ENCODE data around the gene SPACA5B. TPM values are rescaled to one million over a fixed set of nuclear protein-coding genes. Genes with fewer than 3 reads are reported as not detected.
"Not testable (repeated sequence)": the region's sequence is repeated elsewhere in the genome, so short reads cannot be mapped to it uniquely, and the experiment has no call there.

SPACA5B gene
- total RNA-seq, 1 donor from 2014 or later, result not detected

GRCh38 chrX:48154796-48155195 lies 24.4 kb downstream of the SPACA5B start:
- Mint-ChIP-seq H3K27me3 (ENCODE audit: low read depth) (no peaks in the 10 kb centered on the region), H3K36me3 (ENCODE audit: low read depth) (peaks cover 4% of the 10 kb centered on the region), H3K27ac (ENCODE audit: unreplicated experiment) (no peak overlapping the region), H3K9me3 (peaks cover 5% of the 10 kb centered on the region), H3K4me1 (no peaks in the 10 kb centered on the region), H3K4me3 (no peak overlapping the region)
- DNase-seq (ENCODE audit: low read depth, low spot score), result no peak
- TF ChIP-seq, protein P1, sequence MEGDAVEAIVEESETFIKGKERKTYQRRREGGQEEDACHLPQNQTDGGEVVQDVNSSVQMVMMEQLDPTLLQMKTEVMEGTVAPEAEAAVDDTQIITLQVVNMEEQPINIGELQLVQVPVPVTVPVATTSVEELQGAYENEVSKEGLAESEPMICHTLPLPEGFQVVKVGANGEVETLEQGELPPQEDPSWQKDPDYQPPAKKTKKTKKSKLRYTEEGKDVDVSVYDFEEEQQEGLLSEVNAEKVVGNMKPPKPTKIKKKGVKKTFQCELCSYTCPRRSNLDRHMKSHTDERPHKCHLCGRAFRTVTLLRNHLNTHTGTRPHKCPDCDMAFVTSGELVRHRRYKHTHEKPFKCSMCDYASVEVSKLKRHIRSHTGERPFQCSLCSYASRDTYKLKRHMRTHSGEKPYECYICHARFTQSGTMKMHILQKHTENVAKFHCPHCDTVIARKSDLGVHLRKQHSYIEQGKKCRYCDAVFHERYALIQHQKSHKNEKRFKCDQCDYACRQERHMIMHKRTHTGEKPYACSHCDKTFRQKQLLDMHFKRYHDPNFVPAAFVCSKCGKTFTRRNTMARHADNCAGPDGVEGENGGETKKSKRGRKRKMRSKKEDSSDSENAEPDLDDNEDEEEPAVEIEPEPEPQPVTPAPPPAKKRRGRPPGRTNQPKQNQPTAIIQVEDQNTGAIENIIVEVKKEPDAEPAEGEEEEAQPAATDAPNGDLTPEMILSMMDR (conservative IDR thresholded peaks at IDR 0.05), result no peak

DNA sequence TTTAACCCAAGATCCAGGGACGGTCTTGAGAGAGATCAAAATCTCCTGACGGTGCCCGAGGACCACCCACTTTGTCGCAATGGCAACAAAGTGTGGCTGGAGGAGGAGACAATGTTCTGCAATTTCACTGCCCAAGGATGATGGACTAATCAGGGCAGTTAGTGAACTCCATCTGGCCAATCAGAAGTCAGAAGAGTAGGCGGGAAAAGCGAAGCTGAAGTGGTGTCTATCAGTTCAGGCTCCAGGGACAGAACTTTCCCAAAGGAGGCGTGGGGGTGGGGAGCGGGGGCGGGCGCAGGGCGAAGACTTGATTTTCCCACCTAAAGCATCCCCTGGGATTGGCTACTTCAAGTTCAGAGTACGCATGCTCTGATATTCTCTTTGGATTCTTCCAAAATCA lies 25.6 kb downstream of the SPACA5B start:
- H3K36me3 Mint-ChIP-seq (ENCODE audit: low read depth), result peaks cover 4% of the 10 kb centered on the region
- no peaks in the 10 kb centered on the region for H3K4me1 Mint-ChIP-seq
- no peak overlapping the region for H3K27ac Mint-ChIP-seq (ENCODE audit: unreplicated experiment)
- no peak overlapping the region for H3K4me3 Mint-ChIP-seq
- no peak for DNase-seq (ENCODE audit: low read depth, low spot score)
- peaks cover 5% of the 10 kb centered on the region for H3K9me3 Mint-ChIP-seq
- TF ChIP-seq, protein P1 (conservative IDR thresholded peaks at IDR 0.05), result no peak
- no peaks in the 10 kb centered on the region for H3K27me3 Mint-ChIP-seq (ENCODE audit: low read depth)

- TF ChIP-seq, protein P1 (conservative IDR thresholded peaks at IDR 0.05), result no peak
- H3K9me3 Mint-ChIP-seq, result peaks cover 7% of the 10 kb centered on the region
- no peak overlapping the region for H3K4me3 Mint-ChIP-seq
- H3K27ac Mint-ChIP-seq (ENCODE audit: unreplicated experiment), result no peak overlapping the region
- DNase-seq (ENCODE audit: low read depth, low spot score), result no peak
- H3K36me3 Mint-ChIP-seq (ENCODE audit: low read depth), result peaks cover 3% of the 10 kb centered on the region
- H3K4me1 Mint-ChIP-seq, result no peaks in the 10 kb centered on the region
- peaks cover 3% of the 10 kb centered on the region for H3K27me3 Mint-ChIP-seq (ENCODE audit: low read depth)
These were observed 34.8 kb downstream of the SPACA5B start for GRCh38 chrX:48165241-48165640.

- H3K9me3 Mint-ChIP-seq; DNase-seq (ENCODE audit: low read depth, low spot score); H3K4me3 Mint-ChIP-seq; H3K4me1 Mint-ChIP-seq; H3K27ac Mint-ChIP-seq (ENCODE audit: unreplicated experiment); H3K36me3 Mint-ChIP-seq (ENCODE audit: low read depth); H3K27me3 Mint-ChIP-seq (ENCODE audit: low read depth): not testable (repeated sequence)
These were observed 35.9 kb downstream of the SPACA5B start for GRCh38 chrX:48166322-48166721.

GRCh38 chrX:48179691-48180090 lies 49.3 kb downstream of the SPACA5B start:
- H3K4me3 Mint-ChIP-seq, result no peak overlapping the region

DNA sequence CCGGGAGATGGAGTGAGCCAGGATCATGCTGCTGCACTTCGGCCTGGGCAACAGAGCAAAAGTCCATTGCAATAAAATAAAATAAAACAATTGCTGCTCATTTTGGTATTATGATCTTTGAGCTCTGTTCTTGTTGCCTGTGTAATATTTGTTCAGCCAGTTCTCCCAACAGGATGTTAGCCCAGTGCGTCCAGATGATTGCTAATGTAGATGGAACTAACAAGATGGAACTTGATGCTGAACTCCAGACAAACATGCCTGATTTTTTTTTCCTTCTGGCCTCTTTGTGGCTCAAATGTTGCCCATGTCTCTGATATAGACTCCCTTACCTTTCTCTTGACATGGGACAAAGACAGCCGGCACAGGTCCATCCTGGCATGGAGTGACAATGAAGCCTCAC lies 50.4 kb downstream of the SPACA5B start:
- Mint-ChIP-seq H3K27me3 (ENCODE audit: low read depth) (peaks cover 2% of the 10 kb centered on the region), H3K9me3 (no peaks in the 10 kb centered on the region), H3K36me3 (ENCODE audit: low read depth) (no peaks in the 10 kb centered on the region), H3K4me3 (no peak overlapping the region), H3K27ac (ENCODE audit: unreplicated experiment) (no peak overlapping the region), H3K4me1 (no peaks in the 10 kb centered on the region)
- TF ChIP-seq, protein P1 (conservative IDR thresholded peaks at IDR 0.05), result no peak
- no peak for DNase-seq (ENCODE audit: low read depth, low spot score)

More at GRCh38 chrX:48179691-48180090, 49.3 kb downstream of the SPACA5B start:
- TF ChIP-seq, protein P1 (conservative IDR thresholded peaks at IDR 0.05), result no peak
- Mint-ChIP-seq H3K27me3 (ENCODE audit: low read depth) (peaks cover 1% of the 10 kb centered on the region), H3K9me3 (no peaks in the 10 kb centered on the region), H3K36me3 (ENCODE audit: low read depth) (no peaks in the 10 kb centered on the region), H3K4me1 (no peaks in the 10 kb centered on the region), H3K27ac (ENCODE audit: unreplicated experiment) (no peak overlapping the region)
- no peak for DNase-seq (ENCODE audit: low read depth, low spot score)

DNA sequence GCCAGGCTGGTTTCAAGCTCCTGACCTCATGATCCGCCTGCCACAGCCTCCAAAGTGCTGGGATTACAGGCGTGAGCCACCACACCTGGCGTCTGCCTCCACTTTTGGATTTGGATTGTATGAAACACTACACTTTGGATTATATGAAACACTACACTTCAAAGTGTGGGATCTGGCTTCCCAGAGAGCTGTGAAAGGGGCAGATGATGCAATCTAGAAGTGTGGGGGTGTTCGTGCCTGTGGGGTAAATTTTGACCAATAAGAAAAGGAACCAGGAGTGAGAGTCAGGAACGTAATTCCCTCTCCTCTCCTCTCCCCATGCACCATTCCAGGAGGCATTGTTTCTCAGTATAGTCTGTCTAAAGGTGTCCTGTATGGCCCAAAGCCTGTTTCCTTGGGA lies 51.5 kb downstream of the SPACA5B start:
- not testable (repeated sequence) for H3K4me3 Mint-ChIP-seq; H3K27ac Mint-ChIP-seq (ENCODE audit: unreplicated experiment); H3K36me3 Mint-ChIP-seq (ENCODE audit: low read depth); H3K9me3 Mint-ChIP-seq; H3K4me1 Mint-ChIP-seq; DNase-seq (ENCODE audit: low read depth, low spot score); H3K27me3 Mint-ChIP-seq (ENCODE audit: low read depth)
